ENCODE data around the gene CD99. TPM values are rescaled to one million over a fixed set of nuclear protein-coding genes. Genes with fewer than 3 reads are reported as not detected.
"Not testable (repeated sequence)": the region's sequence is repeated elsewhere in the genome, so short reads cannot be mapped to it uniquely, and the experiment has no call there.

CD99 gene
- total RNA-seq, 1 donor from 2014 or later = 362 TPM

- TF ChIP-seq, protein P1, sequence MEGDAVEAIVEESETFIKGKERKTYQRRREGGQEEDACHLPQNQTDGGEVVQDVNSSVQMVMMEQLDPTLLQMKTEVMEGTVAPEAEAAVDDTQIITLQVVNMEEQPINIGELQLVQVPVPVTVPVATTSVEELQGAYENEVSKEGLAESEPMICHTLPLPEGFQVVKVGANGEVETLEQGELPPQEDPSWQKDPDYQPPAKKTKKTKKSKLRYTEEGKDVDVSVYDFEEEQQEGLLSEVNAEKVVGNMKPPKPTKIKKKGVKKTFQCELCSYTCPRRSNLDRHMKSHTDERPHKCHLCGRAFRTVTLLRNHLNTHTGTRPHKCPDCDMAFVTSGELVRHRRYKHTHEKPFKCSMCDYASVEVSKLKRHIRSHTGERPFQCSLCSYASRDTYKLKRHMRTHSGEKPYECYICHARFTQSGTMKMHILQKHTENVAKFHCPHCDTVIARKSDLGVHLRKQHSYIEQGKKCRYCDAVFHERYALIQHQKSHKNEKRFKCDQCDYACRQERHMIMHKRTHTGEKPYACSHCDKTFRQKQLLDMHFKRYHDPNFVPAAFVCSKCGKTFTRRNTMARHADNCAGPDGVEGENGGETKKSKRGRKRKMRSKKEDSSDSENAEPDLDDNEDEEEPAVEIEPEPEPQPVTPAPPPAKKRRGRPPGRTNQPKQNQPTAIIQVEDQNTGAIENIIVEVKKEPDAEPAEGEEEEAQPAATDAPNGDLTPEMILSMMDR (IDR thresholded peaks at IDR 0.05; ENCODE audit: unreplicated experiment) = no peak
- peaks cover 55% of the 10 kb centered on the region for H3K36me3 Mint-ChIP-seq (ENCODE audit: insufficient read depth)
- no peak overlapping the region for H3K27ac Mint-ChIP-seq
- peaks cover 2% of the 10 kb centered on the region for H3K9me3 Mint-ChIP-seq (ENCODE audit: low read depth)
- H3K27me3 Mint-ChIP-seq = no peaks in the 10 kb centered on the region
- DNase-seq (ENCODE audit: low spot score, unreplicated experiment) = no peak
- no peak overlapping the region for H3K4me3 Mint-ChIP-seq (ENCODE audit: low read depth)
- no peaks in the 10 kb centered on the region for H3K4me1 Mint-ChIP-seq (ENCODE audit: low read depth)
Measured at GRCh38 chrX:2732649-2733048, 41.6 kb downstream of the CD99 start.

- TF ChIP-seq, protein P1 (IDR thresholded peaks at IDR 0.05; ENCODE audit: unreplicated experiment) = no peak
- Mint-ChIP-seq H3K27ac (peak overlapping the region; percentile 84), H3K36me3 (ENCODE audit: insufficient read depth) (peaks cover 56% of the 10 kb centered on the region), H3K27me3 (no peaks in the 10 kb centered on the region), H3K9me3 (ENCODE audit: low read depth) (peaks cover 2% of the 10 kb centered on the region), H3K4me1 (ENCODE audit: low read depth) (no peaks in the 10 kb centered on the region), H3K4me3 (ENCODE audit: low read depth) (no peak overlapping the region)
- DNase-seq (ENCODE audit: low spot score, unreplicated experiment) = no peak
Measured at GRCh38 chrX:2733286-2733685, 42.2 kb downstream of the CD99 start.

DNA sequence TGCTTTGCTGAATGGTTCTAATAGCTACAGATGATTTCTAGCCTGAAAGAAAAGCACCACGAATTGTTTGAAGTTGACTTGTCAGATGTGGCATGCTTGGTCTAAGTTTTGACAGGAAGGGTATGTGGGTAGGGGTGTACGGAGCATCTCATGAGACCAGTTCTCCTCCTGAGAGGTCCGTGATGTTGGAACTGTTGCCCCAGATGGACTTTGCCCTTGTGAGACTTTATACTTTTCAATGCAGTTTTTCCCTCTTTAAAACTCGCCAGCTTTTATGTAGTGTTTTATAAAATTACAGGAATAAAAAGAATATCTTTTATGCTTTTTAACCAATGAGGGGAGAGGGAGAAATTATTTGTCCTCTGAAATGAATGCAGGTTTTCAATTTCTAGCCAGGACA lies 44.2 kb downstream of the CD99 start:
- TF ChIP-seq, protein P1 (IDR thresholded peaks at IDR 0.05; ENCODE audit: unreplicated experiment) = no peak
- DNase-seq (ENCODE audit: low spot score, unreplicated experiment) = no peak
- Mint-ChIP-seq H3K27ac (no peak overlapping the region), H3K27me3 (no peaks in the 10 kb centered on the region), H3K36me3 (ENCODE audit: insufficient read depth) (peaks cover 53% of the 10 kb centered on the region), H3K4me1 (ENCODE audit: low read depth) (no peaks in the 10 kb centered on the region), H3K4me3 (ENCODE audit: low read depth) (no peak overlapping the region), H3K9me3 (ENCODE audit: low read depth) (peaks cover 2% of the 10 kb centered on the region)

DNA sequence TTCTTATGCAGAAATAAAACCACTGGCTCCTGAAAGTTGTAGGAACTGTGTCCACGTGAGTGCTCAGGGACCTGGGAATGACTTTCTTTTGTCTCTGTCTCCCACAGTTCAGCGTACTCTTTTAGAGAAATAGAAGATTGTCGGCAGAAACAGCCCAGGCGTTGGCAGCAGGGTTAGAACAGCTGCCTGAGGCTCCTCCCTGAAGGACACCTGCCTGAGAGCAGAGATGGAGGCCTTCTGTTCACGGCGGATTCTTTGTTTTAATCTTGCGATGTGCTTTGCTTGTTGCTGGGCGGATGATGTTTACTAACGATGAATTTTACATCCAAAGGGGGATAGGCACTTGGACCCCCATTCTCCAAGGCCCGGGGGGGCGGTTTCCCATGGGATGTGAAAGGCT lies 49.6 kb downstream of the CD99 start:
- Mint-ChIP-seq H3K27me3 (no peaks in the 10 kb centered on the region), H3K4me3 (ENCODE audit: low read depth) (no peak overlapping the region), H3K9me3 (ENCODE audit: low read depth) (no peaks in the 10 kb centered on the region), H3K4me1 (ENCODE audit: low read depth) (peaks cover 4% of the 10 kb centered on the region), H3K27ac (no peak overlapping the region), H3K36me3 (ENCODE audit: insufficient read depth) (peaks cover 50% of the 10 kb centered on the region)
- no peak for DNase-seq (ENCODE audit: low spot score, unreplicated experiment)
- TF ChIP-seq, protein P1 (IDR thresholded peaks at IDR 0.05; ENCODE audit: unreplicated experiment) = no peak

DNA sequence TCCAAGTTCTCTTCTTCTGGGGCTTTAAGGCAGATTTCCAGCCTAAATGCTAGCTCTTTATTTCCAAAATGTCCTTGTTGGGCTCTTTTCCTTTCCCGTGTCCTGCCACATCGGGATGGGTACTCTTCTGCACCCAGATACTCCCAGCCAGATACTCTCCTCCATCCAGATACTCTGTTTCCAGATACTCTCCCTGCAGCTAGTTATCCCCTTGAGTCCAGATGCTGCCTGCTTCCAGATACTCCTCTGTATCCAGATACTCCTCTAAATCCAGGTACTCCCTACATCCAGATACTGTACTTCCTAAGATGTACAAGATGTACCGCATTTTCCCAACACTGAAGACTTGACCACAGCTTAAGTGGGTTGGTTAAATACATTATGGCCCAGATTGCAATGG lies 50.3 kb downstream of the CD99 start:
- Mint-ChIP-seq H3K4me1 (ENCODE audit: low read depth) (peaks cover 11% of the 10 kb centered on the region), H3K9me3 (ENCODE audit: low read depth) (no peaks in the 10 kb centered on the region), H3K4me3 (ENCODE audit: low read depth) (no peak overlapping the region), H3K27ac (no peak overlapping the region), H3K27me3 (no peaks in the 10 kb centered on the region), H3K36me3 (ENCODE audit: insufficient read depth) (peaks cover 45% of the 10 kb centered on the region)
- TF ChIP-seq, protein P1 (IDR thresholded peaks at IDR 0.05; ENCODE audit: unreplicated experiment) = no peak
- DNase-seq (ENCODE audit: low spot score, unreplicated experiment) = no peak

- Mint-ChIP-seq H3K36me3 (ENCODE audit: insufficient read depth) (peaks cover 19% of the 10 kb centered on the region), H3K27ac (peak overlapping the region; percentile 74), H3K4me3 (ENCODE audit: low read depth) (peak overlapping the region; percentile 8), H3K4me1 (ENCODE audit: low read depth) (peaks cover 17% of the 10 kb centered on the region)
- not testable (repeated sequence) for DNase-seq (ENCODE audit: low spot score, unreplicated experiment); H3K9me3 Mint-ChIP-seq (ENCODE audit: low read depth); H3K27me3 Mint-ChIP-seq
Measured at GRCh38 chrX:2746250-2746649, 55.2 kb downstream of the CD99 start.
